Neural progenitor cell (in vitro differentiated cells): ENCODE measurements around the gene ITGA3. TPM values are rescaled to one million over a fixed set of nuclear protein-coding genes. Genes with fewer than 3 reads are reported as not detected.

Source experiments
- DNase-seq: peaks from one replicate; pipeline ENCODE4 v3.0.0-alpha.2; 2016; ENCODE audit warnings: low spot score
- H2AFZ ChIP-seq: fragments of 200-600 bp; sonication (generic); replicated peaks from 2 replicates; pipeline ENCODE4 v1.6.1; 2016; ENCODE audit warnings: antibody characterized with exemption
- H3F3A ChIP-seq: fragments of 200-600 bp; sonication (generic); 2 replicates; pipeline ENCODE4 v1.6.1; 2016; ENCODE audit warnings: antibody characterized with exemption, low read depth
- H3K27ac ChIP-seq: fragments of 200-600 bp; sonication (generic); 2 replicates; pipeline ENCODE4 v1.5.1; 2016; ENCODE audit warnings: mild to moderate bottlenecking
- H3K27me3 ChIP-seq: fragments of 200-600 bp; sonication (generic); 2 replicates; pipeline ENCODE4 v1.6.1; 2016; ENCODE audit warnings: mild to moderate bottlenecking, moderate library complexity
- H3K36me3 ChIP-seq: fragments of 200-600 bp; sonication (generic); 2 replicates; pipeline ENCODE4 v1.5.1; 2016
- H3K4me1 ChIP-seq: fragments of 200-600 bp; sonication (generic); 2 replicates; pipeline ENCODE4 v1.6.1; 2016; ENCODE audit warnings: mixed run types
- H3K4me2 ChIP-seq: fragments of 200-600 bp; sonication (generic); 2 replicates; pipeline ENCODE4 v1.6.1; 2016
- H3K4me3 ChIP-seq: fragments of 200-600 bp; sonication (generic); 2 replicates; pipeline ENCODE4 v1.5.1; 2016
- H3K79me2 ChIP-seq: fragments of 200-600 bp; sonication (generic); 2 replicates; pipeline ENCODE4 v1.6.1; 2016; ENCODE audit warnings: low read depth
- H3K9ac ChIP-seq: fragments of 200-600 bp; sonication (generic); 2 replicates; pipeline ENCODE4 v1.6.1; 2016
- H3K9me3 ChIP-seq: fragments of 200-600 bp; sonication (generic); 2 replicates; pipeline ENCODE4 v1.5.1; 2016; ENCODE audit warnings: low read depth
- H4K20me1 ChIP-seq: fragments of 200-600 bp; sonication (generic); 2 replicates; pipeline ENCODE4 v1.6.1; 2016; ENCODE audit warnings: low read depth
- H3K27ac Mint-ChIP-seq: 3 replicates; pipeline ENCODE4 v1.8.0; 2021; ENCODE audit warnings: mixed read lengths
- H3K27me3 Mint-ChIP-seq: 2 replicates; pipeline ENCODE4 v1.8.0; 2022; ENCODE audit warnings: low read depth, mild to moderate bottlenecking, inconsistent platforms, moderate library complexity, mixed read lengths; ENCODE audit not compliant: insufficient read depth
- H3K36me3 Mint-ChIP-seq: 3 replicates; pipeline ENCODE4 v1.8.0; 2021; ENCODE audit warnings: mixed read lengths
- H3K4me1 Mint-ChIP-seq: 3 replicates; pipeline ENCODE4 v1.8.0; 2021; ENCODE audit warnings: mixed read lengths
- H3K4me3 Mint-ChIP-seq: 3 replicates; pipeline ENCODE4 v1.8.0; 2021; ENCODE audit warnings: mild to moderate bottlenecking, moderate library complexity, mixed read lengths
- H3K9me3 Mint-ChIP-seq: 3 replicates; pipeline ENCODE4 v1.8.0; 2020; ENCODE audit warnings: mixed read lengths
- EZH2 ChIP-seq: fragments of 200-600 bp; sonication (generic); IDR thresholded peaks from 2 replicates; pipeline ENCODE4 v1.6.1; 2017; ENCODE audit warnings: antibody characterized with exemption, mild to moderate bottlenecking, moderate library complexity
- EZH2phosphoT487 ChIP-seq: fragments of 200-600 bp; sonication (generic); IDR thresholded peaks from 2 replicates; pipeline ENCODE4 v1.6.1; 2017; ENCODE audit warnings: antibody characterized with exemption
- total RNA-seq: library from RNA; depleted of rRNA; stranded (reverse); fragments of >200 nt; gene quantifications from 2 replicates; pipeline ENCODE4 v1.2.3, GENCODE V29; 2015; ENCODE audit warnings: low replicate concordance
- TF ChIP-seq, protein P1 (sequence below): fragments of 200-600 bp; sonication (generic); IDR thresholded peaks from 2 replicates; pipeline ENCODE4 v1.5.1; 2017; ENCODE audit warnings: antibody characterized with exemption, mild to moderate bottlenecking

Gene ITGA3
- total RNA-seq, 1 donor from 2014 or later: 7.7 TPM

GRCh38 chr17:50014471-50015088 is 41.3 kb upstream of the ITGA3 start:
- peaks cover 6% of the 10 kb centered on the region for H3K27me3 Mint-ChIP-seq

DNA sequence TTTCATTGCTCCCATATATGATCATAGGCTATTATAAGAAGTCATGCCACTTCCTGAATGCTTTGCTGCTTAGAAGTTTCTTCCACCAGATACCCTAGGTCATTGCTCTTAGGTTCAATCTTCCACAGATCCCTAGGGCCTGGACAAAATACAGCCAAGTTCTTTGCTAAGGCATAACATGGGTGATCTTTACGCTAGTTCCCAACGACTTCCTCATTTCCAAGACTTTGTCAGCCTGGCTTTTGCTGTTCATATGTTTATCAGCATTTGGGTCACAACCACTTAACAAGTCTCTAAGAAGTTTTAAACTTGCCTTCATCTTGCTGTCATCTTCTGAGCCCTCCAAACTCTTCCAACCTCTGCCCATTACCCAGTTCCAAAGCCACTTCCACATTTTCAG is 40.8 kb upstream of the ITGA3 start:
- H3K9me3 ChIP-seq: no peaks in the 10 kb centered on the region
- TF ChIP-seq EZH2phosphoT487 (no peak), EZH2 (no peak)
- TF ChIP-seq, protein P1, sequence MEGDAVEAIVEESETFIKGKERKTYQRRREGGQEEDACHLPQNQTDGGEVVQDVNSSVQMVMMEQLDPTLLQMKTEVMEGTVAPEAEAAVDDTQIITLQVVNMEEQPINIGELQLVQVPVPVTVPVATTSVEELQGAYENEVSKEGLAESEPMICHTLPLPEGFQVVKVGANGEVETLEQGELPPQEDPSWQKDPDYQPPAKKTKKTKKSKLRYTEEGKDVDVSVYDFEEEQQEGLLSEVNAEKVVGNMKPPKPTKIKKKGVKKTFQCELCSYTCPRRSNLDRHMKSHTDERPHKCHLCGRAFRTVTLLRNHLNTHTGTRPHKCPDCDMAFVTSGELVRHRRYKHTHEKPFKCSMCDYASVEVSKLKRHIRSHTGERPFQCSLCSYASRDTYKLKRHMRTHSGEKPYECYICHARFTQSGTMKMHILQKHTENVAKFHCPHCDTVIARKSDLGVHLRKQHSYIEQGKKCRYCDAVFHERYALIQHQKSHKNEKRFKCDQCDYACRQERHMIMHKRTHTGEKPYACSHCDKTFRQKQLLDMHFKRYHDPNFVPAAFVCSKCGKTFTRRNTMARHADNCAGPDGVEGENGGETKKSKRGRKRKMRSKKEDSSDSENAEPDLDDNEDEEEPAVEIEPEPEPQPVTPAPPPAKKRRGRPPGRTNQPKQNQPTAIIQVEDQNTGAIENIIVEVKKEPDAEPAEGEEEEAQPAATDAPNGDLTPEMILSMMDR: no peak
- no peaks in the 10 kb centered on the region for H3F3A ChIP-seq
- Mint-ChIP-seq H3K27me3 (peaks cover 3% of the 10 kb centered on the region), H3K27ac (no peak overlapping the region), H3K4me1 (no peaks in the 10 kb centered on the region), H3K9me3 (peaks cover 12% of the 10 kb centered on the region), H3K36me3 (no peaks in the 10 kb centered on the region), H3K4me3 (no peak overlapping the region)
- no peak overlapping the region for H3K9ac ChIP-seq
- no peaks in the 10 kb centered on the region for H4K20me1 ChIP-seq
- no peaks in the 10 kb centered on the region for H3K4me1 ChIP-seq
- no peak for DNase-seq
- H3K27ac ChIP-seq: no peak overlapping the region
- H3K79me2 ChIP-seq: no peaks in the 10 kb centered on the region
- H3K4me3 ChIP-seq: no peak overlapping the region
- no peak overlapping the region for H2AFZ ChIP-seq
- H3K27me3 ChIP-seq: peaks cover 6% of the 10 kb centered on the region
- no peaks in the 10 kb centered on the region for H3K36me3 ChIP-seq
- no peak overlapping the region for H3K4me2 ChIP-seq

More at GRCh38 chr17:50014471-50015088, 41.3 kb upstream of the ITGA3 start:
- H2AFZ ChIP-seq: no peak overlapping the region
- Mint-ChIP-seq H3K4me3 (no peak overlapping the region), H3K36me3 (no peaks in the 10 kb centered on the region), H3K27ac (no peak overlapping the region), H3K4me1 (no peaks in the 10 kb centered on the region), H3K9me3 (peaks cover 12% of the 10 kb centered on the region)
- no peaks in the 10 kb centered on the region for H3F3A ChIP-seq
- H3K4me1 ChIP-seq: no peaks in the 10 kb centered on the region
- no peak overlapping the region for H3K4me2 ChIP-seq
- peaks cover 9% of the 10 kb centered on the region for H3K27me3 ChIP-seq
- H3K79me2 ChIP-seq: no peaks in the 10 kb centered on the region
- H3K9me3 ChIP-seq: no peaks in the 10 kb centered on the region
- H3K27ac ChIP-seq: no peak overlapping the region
- H3K9ac ChIP-seq: no peak overlapping the region
- no peak overlapping the region for H3K4me3 ChIP-seq
- TF ChIP-seq, protein P1: no peak
- no peak for TF ChIP-seq EZH2
- no peak for TF ChIP-seq EZH2phosphoT487
- H4K20me1 ChIP-seq: no peaks in the 10 kb centered on the region
- DNase-seq: no peak
- H3K36me3 ChIP-seq: no peaks in the 10 kb centered on the region

- Histone ChIP-seq H3K9ac (no peak overlapping the region), H2AFZ (no peak overlapping the region), H3K4me2 (no peak overlapping the region), H3K36me3 (no peaks in the 10 kb centered on the region), H3K4me3 (no peak overlapping the region), H4K20me1 (no peaks in the 10 kb centered on the region), H3K27ac (no peak overlapping the region), H3K27me3 (no peaks in the 10 kb centered on the region), H3K4me1 (no peaks in the 10 kb centered on the region), H3K79me2 (no peaks in the 10 kb centered on the region), H3K9me3 (no peaks in the 10 kb centered on the region), H3F3A (peaks cover 22% of the 10 kb centered on the region)
- Mint-ChIP-seq H3K36me3 (no peaks in the 10 kb centered on the region), H3K4me3 (no peak overlapping the region), H3K4me1 (peaks cover 6% of the 10 kb centered on the region), H3K27me3 (no peaks in the 10 kb centered on the region), H3K9me3 (peaks cover 2% of the 10 kb centered on the region), H3K27ac (no peak overlapping the region)
- DNase-seq: no peak
- TF ChIP-seq EZH2phosphoT487: no peak
- TF ChIP-seq, protein P1: no peak
- TF ChIP-seq EZH2: no peak
Observed at GRCh38 chr17:50018909-50019308, 37.0 kb upstream of the ITGA3 start.
